K562 (cell line): ENCODE measurements around the gene CNIH1. TPM values are rescaled to one million over a fixed set of nuclear protein-coding genes. Genes with fewer than 3 reads are reported as not detected.

Experiments
- BHLHE40 ChIP-seq: IDR thresholded peaks from 2 replicates; pipeline ENCODE4 v1.6.1; 2011; ENCODE audit warnings: low read length, improper control_type of control experiment
- FUS ChIP-seq: fragments of 200-400 bp; formaldehyde crosslinking; optimal IDR thresholded peaks from 2 replicates; pipeline ENCODE3; 2017; ENCODE audit warnings: low read depth, low read length
- HDGF ChIP-seq: fragments of 450-650 bp; IDR thresholded peaks from 2 replicates; pipeline ENCODE4 v1.6.1; 2016
- HOXB6 ChIP-seq: fragments of 250-450 bp; sonication (Bioruptor Pico); IDR thresholded peaks from 2 replicates; pipeline ENCODE4 v1.5.1; 2022; ENCODE audit warnings: mild to moderate bottlenecking, borderline replicate concordance
- IFI16 ChIP-seq: fragments of 250-450 bp; sonication (Bioruptor Pico); IDR thresholded peaks from 2 replicates; pipeline ENCODE4 v2.1.2; 2022; ENCODE audit warnings: mild to moderate bottlenecking, inconsistent platforms
- LEF1 ChIP-seq: fragments of 450-650 bp; IDR thresholded peaks from 2 replicates; pipeline ENCODE4 v1.6.1; 2016; ENCODE audit warnings: mild to moderate bottlenecking
- MECOM ChIP-seq: fragments of 250-450 bp; sonication (Bioruptor Pico); IDR thresholded peaks from 2 replicates; pipeline ENCODE4 v1.8.0; 2022; ENCODE audit warnings: inconsistent platforms
- PHF20 ChIP-seq: fragments of 450-650 bp; IDR thresholded peaks from 2 replicates; pipeline ENCODE4 v1.6.1; 2018; ENCODE audit not compliant: partially characterized antibody
- POU5F1 ChIP-seq: fragments of 150-350 bp; IDR thresholded peaks from 2 replicates; pipeline ENCODE4 v1.6.1; 2014; ENCODE audit warnings: borderline replicate concordance, low read length, low read depth, mild to moderate bottlenecking; ENCODE audit not compliant: partially characterized antibody
- PRPF4 ChIP-seq: fragments of 200-400 bp; formaldehyde crosslinking; IDR thresholded peaks from one replicate; pipeline ENCODE4 v1.6.1; 2017; ENCODE audit warnings: low read length, low read depth, mild to moderate bottlenecking; ENCODE audit not compliant: insufficient read depth, poor library complexity, severe bottlenecking
- PYGO2 ChIP-seq: fragments of 450-650 bp; IDR thresholded peaks from 2 replicates; pipeline ENCODE4 v1.6.1; 2016; ENCODE audit warnings: mild to moderate bottlenecking, missing genetic modification characterization, moderate library complexity, missing compliant biosample characterization
- SMAD1 ChIP-seq: fragments of 150-350 bp; IDR thresholded peaks from 2 replicates; pipeline ENCODE4 v1.6.1; 2014; ENCODE audit warnings: low read length, low read depth; ENCODE audit not compliant: partially characterized antibody
- SPI1 ChIP-seq: IDR thresholded peaks from 2 replicates; pipeline ENCODE4 v1.6.1; 2011; ENCODE audit warnings: low read depth, low read length, control low read depth, borderline replicate concordance
- SRSF9 ChIP-seq: fragments of 200-400 bp; formaldehyde crosslinking; IDR thresholded peaks from 2 replicates; pipeline ENCODE4 v1.6.1; 2017; ENCODE audit warnings: low read depth, low read length, borderline replicate concordance
- ZFP1 ChIP-seq: fragments of 450-650 bp; formaldehyde crosslinking; IDR thresholded peaks from 2 replicates; pipeline ENCODE4 v1.4.0; 2020; ENCODE audit warnings: mild to moderate bottlenecking, mixed read lengths
- ZNF253 ChIP-seq: fragments of 250-450 bp; sonication (Bioruptor Pico); conservative IDR thresholded peaks from 2 replicates; pipeline ENCODE4 v1.6.1; 2021; ENCODE audit warnings: mild to moderate bottlenecking
- ZNF324 ChIP-seq: fragments of 250-450 bp; sonication (Bioruptor Pico); IDR thresholded peaks from 2 replicates; pipeline ENCODE4 v1.4.0; 2020; ENCODE audit warnings: mild to moderate bottlenecking
- ZNF384 ChIP-seq: IDR thresholded peaks from 2 replicates; pipeline ENCODE4 v1.6.1; 2012; ENCODE audit warnings: low read depth, low read length, improper control_type of control experiment
- polyA plus RNA-seq, 8 experiments: library from polyadenylated mRNA; depleted of rRNA in 4 of 8; stranded (reverse) in 5 of 8; unstranded in 3 of 8; fragments of >200 nt; fragmentation: Nextera tagmentation in 2 of 8; fragmentation: Illumina TruSeq in 1 of 8; extraction: Ambion mirVana in 2 of 8; extraction: Trizol in 1 of 8; gene quantifications; 2 replicates each; pipeline versions ENCODE4 v1.2.1 to v1.2.3, GENCODE V29; 2011 to 2014; ENCODE audit warnings: inconsistent platforms in 1 of 8, missing spikeins in 1 of 8
- total RNA-seq, 7 experiments: library from RNA; depleted of rRNA in 6 of 7; stranded (reverse); fragments of >200 nt in 6 of 7; fragmentation: Illumina TruSeq in 2 of 7; extraction: Trizol in 2 of 7; gene quantifications; 2 replicates each; pipeline versions ENCODE4 v1.2.1 to v1.2.3, GENCODE V29; 2011 to 2021; ENCODE audit warnings: low replicate concordance in 1 of 7
- TF ChIP-seq, protein P1 (sequence below): fragments of 450-650 bp; IDR thresholded peaks from 2 replicates; pipeline ENCODE4 v1.6.1; 2018; ENCODE audit not compliant: partially characterized antibody
- TF ChIP-seq, protein P2 (sequence below): fragments of 250-450 bp; sonication (Bioruptor Pico); IDR thresholded peaks from 2 replicates; pipeline ENCODE4 v1.8.0; 2022; ENCODE audit warnings: moderate library complexity, mild to moderate bottlenecking, inconsistent platforms
- TF ChIP-seq, protein P3 (sequence below): sonication (generic); formaldehyde crosslinking; IDR thresholded peaks from 2 replicates; pipeline ENCODE4 v1.8.0; 2023; ENCODE audit warnings: mild to moderate bottlenecking, missing genetic modification reagents
- TF ChIP-seq, protein P4 (sequence below): fragments of 250-450 bp; sonication (Bioruptor Pico); IDR thresholded peaks from 2 replicates; pipeline ENCODE4 v1.5.0; 2021

CNIH1 gene
- total and polyA plus RNA-seq, 9 of the 15 experiments (the other 6 are each of a cell fraction or from before 2014, with no cell fraction given), result 13.9 to 283 (median 77.3) TPM

DNA sequence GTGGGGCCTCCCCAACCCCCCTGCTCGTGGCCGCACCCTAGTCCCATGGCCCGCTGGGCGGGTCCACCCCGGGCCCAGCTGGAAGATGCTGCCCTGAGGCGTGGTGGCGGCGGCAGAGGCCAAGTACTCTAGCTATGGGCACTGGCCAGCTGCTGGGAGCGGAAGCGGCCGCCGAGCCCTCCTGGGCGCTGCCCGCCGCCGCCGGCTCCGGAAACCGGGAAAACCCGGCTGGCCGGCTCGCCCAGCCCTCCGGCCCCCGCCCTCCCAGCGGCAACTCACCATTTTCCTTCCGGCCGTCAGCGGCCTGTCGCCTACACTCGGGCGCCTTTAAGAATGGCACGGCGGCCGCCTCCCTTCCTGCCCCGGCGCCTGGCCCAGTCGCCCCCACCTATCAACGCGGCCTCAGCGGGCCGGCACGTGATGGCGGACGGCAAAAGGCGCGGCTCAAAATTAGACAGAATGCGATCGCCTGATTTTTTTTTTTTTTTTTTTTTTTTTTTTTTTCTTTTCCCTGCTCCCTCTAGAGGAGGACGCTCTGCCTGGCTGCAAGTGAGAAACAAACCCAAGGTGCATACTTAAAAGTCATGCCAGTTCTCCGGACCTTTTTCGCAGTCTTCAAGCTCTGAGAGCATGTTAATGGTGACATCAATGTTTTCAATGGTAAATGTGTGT is 47.6 kb upstream of the CNIH1 start, which contains the start of gene GMFB (continued):
- TF ChIP-seq, protein P1, sequence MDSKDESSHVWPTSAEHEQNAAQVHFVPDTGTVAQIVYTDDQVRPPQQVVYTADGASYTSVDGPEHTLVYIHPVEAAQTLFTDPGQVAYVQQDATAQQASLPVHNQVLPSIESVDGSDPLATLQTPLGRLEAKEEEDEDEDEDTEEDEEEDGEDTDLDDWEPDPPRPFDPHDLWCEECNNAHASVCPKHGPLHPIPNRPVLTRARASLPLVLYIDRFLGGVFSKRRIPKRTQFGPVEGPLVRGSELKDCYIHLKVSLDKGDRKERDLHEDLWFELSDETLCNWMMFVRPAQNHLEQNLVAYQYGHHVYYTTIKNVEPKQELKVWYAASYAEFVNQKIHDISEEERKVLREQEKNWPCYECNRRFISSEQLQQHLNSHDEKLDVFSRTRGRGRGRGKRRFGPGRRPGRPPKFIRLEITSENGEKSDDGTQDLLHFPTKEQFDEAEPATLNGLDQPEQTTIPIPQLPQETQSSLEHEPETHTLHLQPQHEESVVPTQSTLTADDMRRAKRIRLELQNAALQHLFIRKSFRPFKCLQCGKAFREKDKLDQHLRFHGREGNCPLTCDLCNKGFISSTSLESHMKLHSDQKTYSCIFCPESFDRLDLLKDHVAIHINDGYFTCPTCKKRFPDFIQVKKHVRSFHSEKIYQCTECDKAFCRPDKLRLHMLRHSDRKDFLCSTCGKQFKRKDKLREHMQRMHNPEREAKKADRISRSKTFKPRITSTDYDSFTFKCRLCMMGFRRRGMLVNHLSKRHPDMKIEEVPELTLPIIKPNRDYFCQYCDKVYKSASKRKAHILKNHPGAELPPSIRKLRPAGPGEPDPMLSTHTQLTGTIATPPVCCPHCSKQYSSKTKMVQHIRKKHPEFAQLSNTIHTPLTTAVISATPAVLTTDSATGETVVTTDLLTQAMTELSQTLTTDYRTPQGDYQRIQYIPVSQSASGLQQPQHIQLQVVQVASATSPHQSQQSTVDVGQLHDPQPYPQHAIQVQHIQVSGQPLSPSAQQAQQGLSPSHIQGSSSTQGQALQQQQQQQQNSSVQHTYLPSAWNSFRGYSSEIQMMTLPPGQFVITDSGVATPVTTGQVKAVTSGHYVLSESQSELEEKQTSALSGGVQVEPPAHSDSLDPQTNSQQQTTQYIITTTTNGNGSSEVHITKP, result no peak
- TF ChIP-seq HDGF, result no peak
- no peak for TF ChIP-seq ZNF253 (CRISPR knock-in tag)
- peak; percentile 98 for TF ChIP-seq BHLHE40
- TF ChIP-seq, protein P2, sequence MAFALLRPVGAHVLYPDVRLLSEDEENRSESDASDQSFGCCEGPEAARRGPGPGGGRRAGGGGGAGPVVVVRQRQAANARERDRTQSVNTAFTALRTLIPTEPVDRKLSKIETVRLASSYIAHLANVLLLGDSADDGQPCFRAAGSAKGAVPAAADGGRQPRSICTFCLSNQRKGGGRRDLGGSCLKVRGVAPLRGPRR (CRISPR knock-in tag), result no peak
- TF ChIP-seq SRSF9, result no peak
- TF ChIP-seq, protein P3, sequence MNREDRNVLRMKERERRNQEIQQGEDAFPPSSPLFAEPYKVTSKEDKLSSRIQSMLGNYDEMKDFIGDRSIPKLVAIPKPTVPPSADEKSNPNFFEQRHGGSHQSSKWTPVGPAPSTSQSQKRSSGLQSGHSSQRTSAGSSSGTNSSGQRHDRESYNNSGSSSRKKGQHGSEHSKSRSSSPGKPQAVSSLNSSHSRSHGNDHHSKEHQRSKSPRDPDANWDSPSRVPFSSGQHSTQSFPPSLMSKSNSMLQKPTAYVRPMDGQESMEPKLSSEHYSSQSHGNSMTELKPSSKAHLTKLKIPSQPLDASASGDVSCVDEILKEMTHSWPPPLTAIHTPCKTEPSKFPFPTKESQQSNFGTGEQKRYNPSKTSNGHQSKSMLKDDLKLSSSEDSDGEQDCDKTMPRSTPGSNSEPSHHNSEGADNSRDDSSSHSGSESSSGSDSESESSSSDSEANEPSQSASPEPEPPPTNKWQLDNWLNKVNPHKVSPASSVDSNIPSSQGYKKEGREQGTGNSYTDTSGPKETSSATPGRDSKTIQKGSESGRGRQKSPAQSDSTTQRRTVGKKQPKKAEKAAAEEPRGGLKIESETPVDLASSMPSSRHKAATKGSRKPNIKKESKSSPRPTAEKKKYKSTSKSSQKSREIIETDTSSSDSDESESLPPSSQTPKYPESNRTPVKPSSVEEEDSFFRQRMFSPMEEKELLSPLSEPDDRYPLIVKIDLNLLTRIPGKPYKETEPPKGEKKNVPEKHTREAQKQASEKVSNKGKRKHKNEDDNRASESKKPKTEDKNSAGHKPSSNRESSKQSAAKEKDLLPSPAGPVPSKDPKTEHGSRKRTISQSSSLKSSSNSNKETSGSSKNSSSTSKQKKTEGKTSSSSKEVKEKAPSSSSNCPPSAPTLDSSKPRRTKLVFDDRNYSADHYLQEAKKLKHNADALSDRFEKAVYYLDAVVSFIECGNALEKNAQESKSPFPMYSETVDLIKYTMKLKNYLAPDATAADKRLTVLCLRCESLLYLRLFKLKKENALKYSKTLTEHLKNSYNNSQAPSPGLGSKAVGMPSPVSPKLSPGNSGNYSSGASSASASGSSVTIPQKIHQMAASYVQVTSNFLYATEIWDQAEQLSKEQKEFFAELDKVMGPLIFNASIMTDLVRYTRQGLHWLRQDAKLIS (CRISPR knock-in tag), result no peak
- peak; percentile 64 for TF ChIP-seq POU5F1
- TF ChIP-seq IFI16 (CRISPR knock-in tag), result no peak
- TF ChIP-seq PRPF4, result no peak
- TF ChIP-seq ZFP1 (CRISPR knock-in tag), result no peak
- TF ChIP-seq ZNF324 (CRISPR knock-in tag), result no peak
- no peak for TF ChIP-seq SMAD1
- no peak for TF ChIP-seq HOXB6 (CRISPR knock-in tag)
- no peak for TF ChIP-seq SPI1
- TF ChIP-seq MECOM (CRISPR knock-in tag), result no peak
- no peak for TF ChIP-seq FUS
- no peak for TF ChIP-seq PYGO2
- no peak for TF ChIP-seq PHF20
- peak; percentile 34; the same call in 1 of the 2 replicates for TF ChIP-seq LEF1
- peak; percentile 100 for TF ChIP-seq ZNF384
- TF ChIP-seq, protein P4, sequence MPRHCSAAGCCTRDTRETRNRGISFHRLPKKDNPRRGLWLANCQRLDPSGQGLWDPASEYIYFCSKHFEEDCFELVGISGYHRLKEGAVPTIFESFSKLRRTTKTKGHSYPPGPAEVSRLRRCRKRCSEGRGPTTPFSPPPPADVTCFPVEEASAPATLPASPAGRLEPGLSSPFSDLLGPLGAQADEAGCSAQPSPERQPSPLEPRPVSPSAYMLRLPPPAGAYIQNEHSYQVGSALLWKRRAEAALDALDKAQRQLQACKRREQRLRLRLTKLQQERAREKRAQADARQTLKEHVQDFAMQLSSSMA (CRISPR knock-in tag), result no peak
